HG02884 (cell line): ENCODE results near the gene SF1.

Experiments used
- ATAC-seq: cut with Tn5 transposase; IDR thresholded peaks from one replicate; pipeline ENCODE4 v1.9.1; 2021; ENCODE audit warnings: mild to moderate bottlenecking, moderate library complexity; ENCODE audit not compliant: unreplicated experiment

The SF1 gene

DNA sequence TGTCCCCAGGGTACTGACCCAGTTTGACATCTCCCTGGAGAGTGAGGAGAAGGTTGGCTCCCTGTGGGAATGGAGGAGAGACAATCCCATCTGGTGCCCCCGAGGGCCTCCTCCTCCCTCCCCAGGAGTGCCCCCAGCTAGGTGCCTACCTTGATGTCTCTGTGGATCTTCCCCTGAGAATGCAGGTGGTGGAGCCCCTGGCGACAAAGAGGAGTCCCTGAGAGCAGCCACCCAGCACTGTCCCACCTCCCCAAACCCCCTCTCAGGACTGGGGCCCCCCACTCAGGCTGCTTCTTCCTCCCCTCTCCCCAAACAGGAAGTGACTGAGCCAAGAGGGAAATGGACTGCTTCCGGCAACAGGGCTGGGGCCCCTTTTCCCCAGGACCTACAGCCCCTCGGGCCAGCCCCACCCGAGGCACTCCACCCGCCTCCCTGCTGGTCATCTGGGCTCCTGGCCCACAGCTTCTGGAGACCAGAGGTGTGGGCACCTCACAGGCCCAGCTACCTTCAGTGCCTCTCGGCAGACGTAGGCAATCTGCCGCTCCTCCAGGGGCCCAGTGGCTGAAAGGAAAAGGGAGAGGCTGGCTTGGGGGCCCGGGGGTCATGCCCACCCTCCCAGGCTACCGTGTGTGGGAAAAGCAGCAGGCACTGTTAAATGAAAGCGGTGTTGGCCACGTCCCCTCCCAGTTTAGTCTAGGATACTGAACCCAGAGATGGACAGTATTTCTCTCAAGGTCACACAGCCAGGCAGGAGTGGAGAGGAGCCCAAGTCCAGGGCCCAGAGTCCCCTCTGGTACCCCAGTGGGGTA lies 23.4 kb upstream of the SF1 start:
- ATAC-seq: no peak

DNA sequence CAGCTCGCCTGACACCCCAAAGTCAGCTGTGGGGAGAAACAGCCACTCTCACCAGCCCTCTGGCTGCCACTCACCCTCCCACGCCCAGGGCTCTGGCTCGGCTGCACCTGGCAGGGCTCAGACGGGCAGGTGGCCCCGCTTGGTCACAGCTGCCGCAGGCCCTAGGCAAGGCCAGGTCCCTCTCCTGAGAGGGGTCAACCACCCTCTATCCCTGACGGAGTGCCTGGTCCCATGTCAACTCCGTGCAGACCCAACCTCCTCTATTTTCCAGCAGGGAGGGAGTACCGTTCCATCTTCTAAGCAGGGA lies 22.8 kb upstream of the SF1 start:
- no peak for ATAC-seq

GRCh38 chr11:64800303-64801157 lies 22.2 kb upstream of the SF1 start:
- no peak for ATAC-seq

DNA sequence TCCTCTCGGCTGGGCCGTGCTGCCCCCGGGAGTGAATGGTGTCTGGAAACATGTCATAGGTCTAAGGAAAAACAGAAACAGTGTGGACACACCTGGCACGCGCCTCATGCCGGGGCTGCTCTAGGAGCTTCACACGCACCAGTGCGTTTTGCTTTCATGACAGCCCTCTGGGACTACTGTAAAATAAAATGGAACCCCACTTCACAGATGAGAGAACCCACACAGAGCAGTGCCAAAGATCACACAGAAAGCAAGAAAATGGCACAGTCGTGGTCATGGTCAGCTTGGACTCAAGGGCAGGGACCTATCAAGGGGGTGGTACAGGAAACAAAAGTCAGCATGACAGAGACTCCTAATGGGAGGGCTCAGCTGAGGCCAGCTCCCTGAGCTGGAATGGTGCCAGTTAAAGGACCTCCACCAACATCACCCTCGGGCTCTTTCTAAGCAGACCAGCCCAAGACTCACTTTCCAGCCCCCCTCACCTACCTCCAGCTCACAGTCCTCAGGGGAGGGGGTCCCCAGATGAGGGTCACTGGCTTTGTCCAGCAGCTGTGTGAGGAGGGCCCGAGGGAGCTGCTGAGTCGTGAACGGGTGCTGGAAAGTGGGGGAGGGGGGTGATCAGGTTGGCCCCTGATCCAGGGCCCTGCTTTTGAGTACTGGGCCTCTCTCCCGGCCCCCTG lies 21.4 kb upstream of the SF1 start:
- ATAC-seq: no peak

GRCh38 chr11:64799256-64799622 lies 20.9 kb upstream of the SF1 start:
- no peak for ATAC-seq

DNA sequence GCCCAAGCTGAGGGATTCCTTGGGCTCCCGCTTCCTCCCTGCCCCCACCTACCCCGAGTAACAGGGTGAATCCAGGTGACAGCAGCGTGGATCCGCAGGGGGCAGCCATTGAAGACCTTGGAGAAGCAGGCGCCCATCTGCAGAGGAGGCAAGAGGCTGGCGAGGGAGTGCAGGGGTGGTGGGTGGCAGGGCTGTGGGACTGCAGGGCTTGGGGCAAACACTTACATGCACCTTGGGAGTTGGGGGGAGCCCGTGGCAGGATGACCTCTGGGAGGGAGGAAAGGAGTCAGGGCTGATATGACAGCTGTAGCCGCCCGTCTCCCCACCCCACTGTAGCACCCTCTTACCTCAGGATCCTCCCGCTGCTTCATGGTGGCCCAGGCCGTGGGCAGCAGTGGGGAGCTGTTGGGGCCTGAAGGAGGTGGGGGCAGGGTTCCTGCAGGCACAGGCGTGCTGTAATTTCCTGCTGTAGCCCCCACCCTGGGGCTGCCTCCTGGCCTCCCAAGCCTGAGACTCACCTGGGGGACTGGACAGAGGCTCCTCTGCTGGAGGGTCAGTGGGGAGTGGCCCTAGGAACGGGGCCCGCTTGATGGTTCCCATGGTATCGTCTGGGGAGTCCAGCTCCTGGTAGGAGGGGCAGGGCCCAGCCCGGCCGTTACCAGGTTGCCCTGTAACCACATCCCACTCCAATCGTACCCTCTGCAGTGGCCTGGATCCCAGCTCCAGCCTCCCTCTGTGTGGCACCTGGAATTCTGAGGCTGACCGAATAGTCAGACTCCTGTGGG lies 18.6 kb upstream of the SF1 start:
- no peak for ATAC-seq

GRCh38 chr11:64796047-64796756 lies 17.9 kb upstream of the SF1 start:
- no peak for ATAC-seq

DNA sequence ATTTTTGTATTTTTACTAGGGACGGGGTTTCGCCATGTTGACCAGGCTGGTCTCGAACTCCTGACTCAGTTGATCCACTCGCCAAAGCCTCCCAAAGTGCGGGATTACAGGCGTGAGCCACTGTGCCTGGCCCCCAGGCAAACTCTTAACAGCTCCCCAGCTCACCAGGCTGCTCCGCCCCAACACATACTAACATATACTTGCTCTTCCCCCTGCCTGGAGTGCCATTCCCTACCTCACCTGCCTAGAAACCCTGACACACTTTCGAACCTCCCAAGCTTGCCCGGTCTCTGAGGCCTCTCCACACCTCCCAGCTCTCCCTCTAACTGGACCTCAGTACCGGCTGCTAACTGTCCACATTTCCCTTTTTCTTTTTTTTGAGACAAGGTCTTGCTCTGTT lies 16.2 kb upstream of the SF1 start:
- ATAC-seq: no peak

GRCh38 chr11:64793271-64794160 lies 15.2 kb upstream of the SF1 start:
- ATAC-seq: no peak

DNA sequence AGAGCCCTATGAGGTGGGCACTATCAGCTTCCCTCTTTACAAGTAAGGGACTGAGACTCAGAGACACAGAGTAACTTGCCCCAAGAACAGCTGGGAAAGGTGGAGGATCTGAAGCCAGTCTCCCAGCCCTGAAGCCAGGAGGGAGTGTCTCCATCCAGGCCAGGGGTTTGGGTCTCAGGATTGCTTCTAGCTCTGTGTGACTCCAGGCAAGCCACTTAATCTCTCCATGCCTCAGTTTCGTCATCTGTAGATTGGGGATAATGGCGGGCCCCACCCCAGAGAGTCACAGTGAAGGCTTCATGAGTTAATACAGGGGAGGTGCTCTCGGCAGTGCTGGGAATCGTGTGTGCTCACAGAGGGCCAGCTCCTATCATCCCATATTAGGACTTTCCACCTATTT lies 14.1 kb upstream of the SF1 start:
- no peak for ATAC-seq

DNA sequence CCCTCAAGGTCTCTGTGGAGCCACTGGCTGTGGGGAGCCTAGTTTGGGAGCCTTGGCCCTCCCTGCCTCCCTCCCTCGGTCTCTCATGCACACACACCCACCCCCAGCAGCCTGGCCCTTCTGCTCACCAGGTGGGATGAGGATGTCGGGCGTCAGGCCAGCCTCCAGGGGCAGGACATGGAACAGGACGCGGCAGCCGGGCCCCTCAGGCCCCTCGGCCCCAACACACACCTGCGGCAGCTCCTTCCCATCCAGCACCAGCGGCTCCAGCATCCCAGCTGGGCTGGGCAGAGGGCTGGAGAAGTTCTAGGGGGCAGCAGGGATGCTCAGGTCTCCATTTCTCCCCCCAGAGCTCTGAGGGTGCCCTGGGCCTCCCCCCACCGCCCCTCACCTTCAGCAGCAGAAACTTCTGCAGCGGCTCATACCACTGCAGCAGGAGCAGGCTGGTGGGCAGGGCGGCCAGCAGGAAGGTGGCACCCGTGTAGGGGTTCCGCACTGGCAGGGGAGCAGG lies 13.5 kb upstream of the SF1 start:
- no peak for ATAC-seq

- no peak for ATAC-seq
These were observed 12.1 kb upstream of the SF1 start for GRCh38 chr11:64790205-64791095.

DNA sequence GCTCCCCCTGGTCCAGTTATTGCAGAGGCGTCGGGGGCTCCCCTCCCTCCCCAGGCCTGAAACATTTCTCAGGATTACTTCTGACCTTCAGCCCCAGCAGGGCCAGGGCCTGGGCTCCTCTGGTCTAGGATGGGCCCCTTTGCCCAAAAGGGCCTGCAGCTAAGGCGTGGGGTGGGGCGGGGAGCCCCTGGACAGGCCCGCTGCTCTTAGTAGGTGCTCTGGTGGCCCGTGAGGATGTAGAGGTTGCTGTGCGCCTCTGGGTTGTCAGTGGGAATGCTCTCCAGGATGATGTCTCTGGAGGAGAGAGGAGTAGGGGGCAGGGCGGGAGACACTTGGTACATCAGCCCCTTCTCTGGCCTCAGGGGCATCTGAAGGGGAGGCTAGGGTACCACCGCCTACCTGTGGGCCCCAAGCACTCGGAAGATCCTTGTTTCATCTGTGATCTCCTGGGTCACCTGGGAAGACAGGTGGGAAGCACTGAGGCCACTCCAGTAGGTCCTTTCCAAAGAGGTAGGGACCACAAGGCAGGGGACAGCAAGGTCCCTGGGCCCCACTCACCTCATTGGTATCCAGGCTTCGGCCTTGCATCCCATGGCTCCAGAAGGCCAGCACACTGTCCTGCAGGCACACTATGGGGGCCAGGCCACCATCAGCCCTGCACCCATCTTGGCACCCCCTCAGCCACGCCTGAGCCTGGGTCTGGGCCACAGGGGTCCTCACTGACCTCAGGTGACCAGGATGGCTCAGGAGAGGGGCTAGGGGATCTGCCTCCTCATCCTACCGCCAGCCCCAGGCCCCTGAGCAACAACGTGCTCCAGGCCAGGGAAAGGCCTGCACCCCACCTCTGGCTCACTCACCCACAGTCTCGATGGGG lies 11.2 kb upstream of the SF1 start:
- no peak for ATAC-seq

DNA sequence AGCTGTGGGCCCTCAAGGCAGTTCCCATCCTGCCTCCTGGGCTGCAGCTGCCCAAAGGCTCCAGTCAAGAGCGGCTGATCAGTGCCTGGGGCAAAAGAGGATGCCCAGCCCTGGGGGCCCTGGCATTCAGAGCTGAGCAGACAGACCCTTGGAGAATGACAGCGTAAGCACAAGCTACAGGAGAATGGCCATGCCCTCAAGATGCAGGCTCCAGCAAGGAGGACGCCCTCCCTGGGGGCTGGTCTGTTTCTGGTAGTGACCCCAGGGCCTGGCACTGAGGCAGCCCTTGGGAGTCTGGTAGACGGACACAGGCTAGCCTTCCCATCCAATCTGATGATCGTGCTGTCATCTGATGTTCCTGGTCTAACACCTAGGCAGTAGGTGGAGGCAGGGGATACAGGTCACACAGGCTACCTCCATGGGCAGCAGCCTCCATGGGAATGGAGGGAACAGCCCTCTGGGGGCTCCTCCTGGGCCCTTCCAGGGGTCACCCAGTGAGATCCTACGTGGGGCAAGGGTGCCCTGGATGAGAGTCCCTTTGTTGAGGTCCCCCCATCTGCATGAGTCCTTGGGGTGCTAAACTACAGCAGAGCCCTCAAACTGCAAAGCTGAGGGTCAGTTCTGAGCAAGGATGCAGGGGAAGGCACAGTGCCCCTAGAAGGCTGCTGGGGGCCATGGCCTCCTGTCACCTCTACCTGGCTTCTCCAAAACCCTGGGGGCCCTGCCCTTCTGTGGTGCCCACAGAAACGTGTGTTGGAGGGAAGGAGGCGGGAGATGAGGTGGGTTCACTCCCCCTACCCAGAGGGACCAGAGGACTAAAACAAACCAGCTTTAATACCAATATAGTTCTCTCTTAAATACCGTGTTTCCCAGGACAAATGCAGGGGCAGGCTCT lies 10.2 kb upstream of the SF1 start:
- no peak for ATAC-seq

GRCh38 chr11:64787526-64788320 lies 9.4 kb upstream of the SF1 start:
- no peak for ATAC-seq

GRCh38 chr11:64786308-64786707 lies 8.0 kb upstream of the SF1 start:
- ATAC-seq: no peak
